ENCODE data around the gene STX4.
A peak's percentile ranks its signal among the peaks of the same experiment; 100 is the strongest.

Gene STX4, protein sequence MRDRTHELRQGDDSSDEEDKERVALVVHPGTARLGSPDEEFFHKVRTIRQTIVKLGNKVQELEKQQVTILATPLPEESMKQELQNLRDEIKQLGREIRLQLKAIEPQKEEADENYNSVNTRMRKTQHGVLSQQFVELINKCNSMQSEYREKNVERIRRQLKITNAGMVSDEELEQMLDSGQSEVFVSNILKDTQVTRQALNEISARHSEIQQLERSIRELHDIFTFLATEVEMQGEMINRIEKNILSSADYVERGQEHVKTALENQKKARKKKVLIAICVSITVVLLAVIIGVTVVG

DNA sequence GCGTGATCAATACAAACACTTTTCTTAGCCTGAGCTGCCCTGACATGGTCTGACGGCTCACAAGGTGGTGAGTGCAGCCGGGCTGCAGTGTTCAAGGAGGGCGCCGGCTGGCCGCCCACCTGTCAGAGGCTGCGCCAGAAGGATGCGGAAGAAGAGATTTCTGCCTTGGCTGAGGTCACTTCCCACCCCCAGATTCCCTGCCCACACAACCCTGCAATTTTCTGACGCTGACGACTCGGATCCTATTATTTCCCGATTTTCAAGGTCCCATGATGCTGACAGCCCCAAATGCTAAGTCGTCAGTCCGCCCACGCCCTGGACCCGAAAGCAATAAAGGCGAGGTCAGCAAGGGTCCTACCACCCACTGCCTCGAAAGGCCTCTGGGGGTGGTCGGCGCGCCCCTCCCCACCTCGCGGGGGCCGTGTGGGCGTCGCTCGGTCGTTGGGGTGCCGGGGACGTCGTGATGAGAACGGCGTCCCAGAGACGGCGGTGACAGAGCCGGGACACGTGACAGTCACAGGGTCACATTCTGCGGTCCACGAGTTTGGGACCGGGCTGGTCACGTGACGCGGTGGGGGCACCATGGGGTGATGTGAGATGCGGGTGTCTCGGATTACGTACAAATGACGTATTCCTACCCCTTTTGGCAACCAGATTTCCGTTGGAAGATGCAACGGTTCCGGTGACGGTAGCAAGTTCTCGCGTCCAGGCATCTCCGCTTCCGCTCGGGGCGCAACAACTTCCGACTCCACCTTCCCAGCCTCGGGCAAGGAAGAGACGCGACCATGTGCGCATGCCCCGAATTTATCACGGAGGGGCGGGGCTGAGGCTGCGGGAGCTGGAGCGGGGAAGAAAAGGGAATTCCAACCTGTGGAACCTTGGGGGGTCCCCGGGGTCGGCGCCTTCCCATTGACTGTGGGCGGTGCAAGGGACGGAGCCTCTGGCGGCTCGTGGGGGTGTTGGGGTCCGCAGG, at the start of gene STX4:
TSS of gene STX4 (plus strand) at position 823 of the 973 bp plus-strand sequence. CDS start 248 bp downstream, outside the sequence.
- DNase-seq: peak; percentile 98

DNA sequence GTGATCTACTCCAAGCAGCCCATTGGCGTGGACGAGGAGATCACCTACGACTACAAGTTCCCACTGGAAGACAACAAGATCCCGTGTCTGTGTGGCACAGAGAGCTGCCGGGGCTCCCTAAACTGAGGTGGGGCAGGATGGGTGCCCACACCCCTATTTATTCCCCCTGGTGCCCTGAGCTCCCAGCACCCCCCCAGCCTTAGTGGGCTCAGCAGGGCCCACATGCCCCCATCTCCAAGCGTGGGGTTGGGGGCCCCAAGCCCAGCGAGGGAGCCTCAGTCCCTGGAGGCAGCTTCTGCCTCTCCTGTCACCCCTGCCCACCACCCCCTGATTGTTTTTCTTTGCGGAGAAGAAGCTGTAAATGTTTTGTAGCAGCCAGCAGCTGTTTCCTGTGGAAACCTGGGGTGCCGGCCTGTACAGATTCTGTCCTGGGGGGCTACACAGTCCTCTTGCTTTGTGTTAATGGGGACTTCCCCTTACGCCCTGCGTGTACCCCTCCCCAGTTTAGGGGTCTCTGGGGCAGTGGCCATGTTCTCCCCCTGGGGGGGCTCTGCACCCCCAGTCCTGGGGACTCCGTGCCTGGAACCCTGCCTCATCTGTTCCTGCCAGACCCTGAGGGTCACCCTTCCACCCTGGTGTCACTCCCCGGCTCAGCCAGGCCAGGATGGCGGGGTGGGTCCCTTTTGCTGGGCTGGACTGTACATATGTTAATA, 49.3 kb upstream of the STX4 start:
- no peak for DNase-seq

DNA sequence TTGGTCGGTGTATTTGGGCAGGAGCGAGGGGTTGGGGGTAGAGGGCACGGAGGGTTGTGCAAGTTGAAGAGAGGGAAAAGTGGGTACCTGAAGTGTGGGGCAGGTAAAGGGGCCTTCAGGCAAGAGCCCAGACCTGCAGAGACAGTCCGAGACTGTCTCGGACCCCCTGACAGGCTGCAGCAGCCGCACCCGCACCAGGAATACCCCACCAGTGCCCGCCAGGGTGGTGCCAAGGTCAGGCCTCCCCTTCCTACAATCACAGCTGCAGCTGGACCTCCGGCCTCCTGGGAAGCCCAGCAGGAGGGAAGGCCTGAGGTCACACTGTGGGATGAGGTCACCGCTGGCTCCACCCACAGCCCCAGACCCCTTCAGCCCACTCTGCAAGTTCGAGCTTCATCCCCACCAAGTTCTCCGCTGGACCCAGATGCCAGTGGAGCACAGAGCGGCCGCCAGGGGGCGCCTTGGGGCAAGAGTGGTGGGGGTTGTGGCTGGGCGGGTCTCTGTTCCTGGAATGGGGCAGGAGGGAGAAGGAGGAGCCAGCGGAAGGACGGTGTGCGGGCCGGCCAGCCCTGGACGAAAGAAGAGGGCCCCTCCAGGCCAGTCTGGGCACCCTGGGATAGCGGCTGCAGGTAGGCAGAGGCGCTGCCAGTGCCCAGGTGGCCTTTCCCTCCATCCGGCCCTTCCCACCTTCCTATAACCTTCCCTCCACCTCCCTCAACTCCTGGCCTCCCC, 48.5 kb upstream of the STX4 start, which contains the start of gene HSD3B7:
TSS of gene HSD3B7 (plus strand) at position 539 of the 732 bp plus-strand sequence. CDS start 452 bp downstream, outside the sequence.
- peak; percentile 91 for DNase-seq

DNA sequence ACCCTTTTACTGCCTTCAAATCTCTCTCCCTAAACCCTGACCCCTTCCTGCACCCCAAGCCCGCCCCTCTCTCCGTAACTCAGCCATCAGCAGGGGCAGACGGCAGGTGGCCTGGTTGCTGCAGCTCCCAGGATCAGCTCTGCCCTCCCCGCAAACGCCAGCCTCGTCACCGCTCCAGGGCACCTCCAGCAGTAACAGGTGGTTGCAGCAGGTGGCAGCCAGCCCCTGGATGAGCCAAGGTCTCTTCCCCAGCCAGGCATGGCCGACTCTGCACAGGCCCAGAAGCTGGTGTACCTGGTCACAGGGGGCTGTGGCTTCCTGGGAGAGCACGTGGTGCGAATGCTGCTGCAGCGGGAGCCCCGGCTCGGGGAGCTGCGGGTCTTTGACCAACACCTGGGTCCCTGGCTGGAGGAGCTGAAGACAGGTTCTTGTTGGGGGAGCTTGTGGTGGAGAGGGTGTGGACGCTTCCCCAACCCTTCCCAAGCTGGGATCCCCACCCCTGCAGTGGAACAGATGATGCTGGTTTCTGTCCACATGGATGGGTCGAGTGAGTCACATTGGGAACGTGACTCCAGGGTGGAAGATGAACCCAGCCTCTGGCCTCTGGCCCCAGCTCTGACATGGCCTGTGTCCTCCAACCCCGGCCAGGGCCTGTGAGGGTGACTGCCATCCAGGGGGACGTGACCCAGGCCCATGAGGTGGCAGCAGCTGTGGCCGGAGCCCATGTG, 47.8 kb upstream of the STX4 start:
- DNase-seq: no peak

DNA sequence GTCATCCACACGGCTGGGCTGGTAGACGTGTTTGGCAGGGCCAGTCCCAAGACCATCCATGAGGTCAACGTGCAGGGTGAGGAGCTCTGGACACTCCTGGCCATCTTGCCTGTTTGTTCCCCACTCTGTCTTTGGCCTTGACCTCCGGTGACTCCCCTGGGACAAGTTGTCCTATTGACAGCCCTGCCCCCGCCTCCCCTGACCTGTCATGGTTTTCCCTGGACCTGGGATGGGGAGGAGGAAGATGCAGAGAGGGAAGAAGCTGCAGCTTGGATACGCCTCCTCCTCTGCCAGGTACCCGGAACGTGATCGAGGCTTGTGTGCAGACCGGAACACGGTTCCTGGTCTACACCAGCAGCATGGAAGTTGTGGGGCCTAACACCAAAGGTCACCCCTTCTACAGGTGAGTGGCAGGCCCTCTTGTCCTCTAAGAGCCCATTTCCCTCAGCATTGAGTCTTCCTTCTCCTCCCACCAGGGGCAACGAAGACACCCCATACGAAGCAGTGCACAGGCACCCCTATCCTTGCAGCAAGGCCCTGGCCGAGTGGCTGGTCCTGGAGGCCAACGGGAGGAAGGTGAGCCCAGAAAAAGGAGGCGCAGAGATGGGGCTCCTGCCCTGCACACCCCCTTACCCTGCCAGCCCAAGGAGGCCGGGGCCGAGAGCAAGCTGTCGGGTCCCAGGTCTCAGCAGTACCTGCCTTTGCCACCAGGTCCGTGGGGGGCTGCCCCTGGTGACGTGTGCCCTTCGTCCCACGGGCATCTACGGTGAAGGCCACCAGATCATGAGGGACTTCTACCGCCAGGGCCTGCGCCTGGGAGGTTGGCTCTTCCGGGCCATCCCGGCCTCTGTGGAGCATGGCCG, 47.0 kb upstream of the STX4 start:
- DNase-seq: no peak

DNA sequence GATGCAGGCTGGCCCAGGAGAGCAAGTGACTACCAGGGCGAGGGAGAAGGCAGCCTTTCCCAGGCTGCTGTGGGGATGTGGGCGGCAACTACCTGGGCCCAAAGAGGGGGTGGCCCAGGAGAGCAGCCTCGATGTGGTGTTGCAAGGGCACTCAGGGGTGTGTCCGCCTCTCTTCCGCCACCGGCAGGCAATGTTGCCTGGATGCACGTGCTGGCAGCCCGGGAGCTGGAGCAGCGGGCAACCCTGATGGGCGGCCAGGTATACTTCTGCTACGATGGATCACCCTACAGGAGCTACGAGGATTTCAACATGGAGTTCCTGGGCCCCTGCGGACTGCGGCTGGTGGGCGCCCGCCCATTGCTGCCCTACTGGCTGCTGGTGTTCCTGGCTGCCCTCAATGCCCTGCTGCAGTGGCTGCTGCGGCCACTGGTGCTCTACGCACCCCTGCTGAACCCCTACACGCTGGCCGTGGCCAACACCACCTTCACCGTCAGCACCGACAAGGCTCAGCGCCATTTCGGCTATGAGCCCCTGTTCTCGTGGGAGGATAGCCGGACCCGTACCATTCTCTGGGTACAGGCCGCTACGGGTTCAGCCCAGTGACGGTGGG, 45.7 kb upstream of the STX4 start:
- no peak for DNase-seq

DNA sequence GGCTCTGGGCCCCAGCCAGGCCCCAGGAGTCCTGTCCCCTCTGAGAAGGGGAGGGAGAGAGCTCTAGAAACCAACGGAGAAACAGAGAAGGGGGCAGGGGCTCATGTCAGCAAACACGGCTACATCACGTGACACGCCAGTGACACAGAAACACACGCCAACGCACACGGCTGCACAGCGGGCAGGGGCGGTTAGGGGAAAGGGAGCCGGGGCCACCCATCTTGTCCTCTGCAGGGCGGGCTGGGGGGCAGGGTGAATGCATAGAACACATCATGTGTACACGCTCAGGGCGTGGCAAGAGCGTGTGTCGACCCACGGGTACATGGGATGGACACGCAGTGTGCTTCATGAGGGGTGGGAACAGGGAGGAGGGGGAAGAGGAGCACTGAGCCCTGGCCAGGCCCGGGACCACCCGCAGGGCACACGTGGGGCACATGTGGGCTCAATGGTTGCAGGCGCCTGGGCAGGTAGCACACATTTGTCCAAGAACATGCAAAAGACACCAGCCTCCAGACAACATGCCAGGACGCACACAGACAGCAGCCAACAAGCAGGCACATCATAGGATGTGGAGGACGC, 43.8 kb upstream of the STX4 start:
- no peak for DNase-seq

DNA sequence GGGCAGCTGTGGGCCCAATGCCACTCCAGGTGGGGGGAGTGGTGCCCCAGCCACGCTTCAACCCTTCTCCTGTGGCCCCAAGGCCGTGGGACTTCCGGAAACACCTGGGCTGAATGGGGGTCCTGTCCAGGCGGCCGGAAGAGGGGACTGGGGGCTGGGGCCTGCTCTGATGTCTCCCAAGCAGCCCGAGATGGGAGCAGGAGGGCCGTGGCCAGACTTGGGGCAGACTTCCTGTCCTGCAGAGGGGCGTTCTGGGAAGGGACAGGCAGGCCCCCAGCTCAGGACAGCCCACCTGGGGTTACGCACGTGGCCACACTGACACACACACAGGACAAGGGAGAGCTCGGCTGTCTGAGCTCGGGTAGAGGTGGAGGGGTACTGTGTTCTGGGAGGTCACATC, 43.3 kb upstream of the STX4 start:
- no peak for DNase-seq

DNA sequence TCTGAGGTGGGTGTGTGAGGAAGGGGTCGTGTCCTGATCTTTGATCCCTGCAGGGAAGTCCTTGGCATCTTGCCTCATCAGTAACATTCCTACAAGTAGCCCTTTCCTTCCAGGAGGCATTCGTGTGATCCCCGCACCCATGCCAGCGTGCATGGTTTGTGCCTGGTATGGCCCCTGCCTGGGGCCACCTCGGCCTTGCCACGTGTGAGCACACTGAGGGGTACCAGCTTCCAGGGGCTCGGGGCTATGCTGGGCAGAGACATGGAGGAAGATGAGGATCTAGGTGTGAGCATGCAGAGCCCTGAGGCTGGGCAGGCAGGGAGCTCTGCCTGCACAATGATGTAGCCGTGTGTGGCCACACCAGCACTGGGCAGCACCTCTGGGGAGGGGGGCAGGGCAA, 42.3 kb upstream of the STX4 start:
- no peak for DNase-seq

DNA sequence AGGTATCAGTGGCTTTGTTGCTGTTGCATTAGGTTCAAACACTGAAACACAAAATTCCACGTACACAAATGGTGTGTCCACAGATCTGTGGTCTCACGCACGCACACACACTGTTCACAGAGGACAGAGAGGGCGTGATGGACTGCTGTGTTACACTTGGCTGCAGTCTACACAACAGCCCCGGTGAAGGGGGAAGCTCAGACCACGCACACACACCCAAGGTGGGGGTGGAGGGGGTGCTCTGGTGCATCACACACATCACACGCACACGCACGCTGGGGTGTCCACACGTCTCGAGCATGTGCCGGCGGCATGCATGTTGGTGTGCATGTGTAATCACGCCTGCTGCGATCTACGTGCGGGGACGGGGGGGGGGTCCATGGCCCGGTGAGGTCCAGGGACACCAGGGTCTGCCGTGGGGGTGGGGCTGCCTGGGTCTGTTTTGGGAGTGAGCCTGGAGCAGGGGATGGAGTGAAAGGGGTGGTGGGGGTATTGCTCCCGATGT, 41.0 kb upstream of the STX4 start:
- DNase-seq: no peak

DNA sequence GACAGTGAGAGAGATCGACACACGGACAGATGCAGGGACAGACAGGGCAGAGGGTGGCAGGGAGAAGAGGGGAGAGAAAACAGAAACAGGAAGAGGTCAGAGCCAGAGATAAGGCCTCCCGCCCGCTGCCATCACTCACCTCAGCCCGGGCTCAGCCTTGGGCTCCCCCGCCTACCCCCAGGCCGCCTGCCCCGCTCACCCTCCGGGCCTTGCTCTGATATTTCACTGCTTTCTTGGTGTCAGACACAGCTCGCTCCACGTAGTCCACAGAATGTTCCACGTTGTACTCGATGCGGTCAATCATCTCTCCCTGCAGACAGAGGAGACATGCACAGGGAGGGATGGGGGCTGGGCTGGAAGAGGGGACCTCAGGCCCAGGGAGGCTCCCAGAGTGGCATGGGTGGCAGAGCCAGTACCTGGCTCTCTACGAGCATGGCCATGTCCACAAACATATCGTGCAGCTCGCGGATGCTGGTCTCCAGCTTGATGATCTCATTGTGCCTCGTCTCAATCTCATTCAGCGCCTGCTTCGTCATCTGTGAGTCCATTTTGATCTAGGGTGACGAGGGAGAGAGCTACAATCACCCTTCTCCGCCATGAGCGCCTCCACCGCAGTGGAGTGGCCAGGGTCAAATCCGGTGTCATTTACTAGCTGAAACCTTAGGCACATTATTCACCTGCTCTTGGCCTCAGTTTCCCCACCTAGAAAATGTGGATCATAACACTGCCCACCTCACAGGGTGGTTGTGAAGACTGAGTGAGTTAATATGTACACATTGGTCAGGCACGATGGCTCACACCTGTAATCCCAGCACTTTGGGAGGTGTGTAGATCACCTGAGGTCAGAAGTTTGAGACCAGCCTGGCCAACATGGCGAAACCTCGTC, 40.2 kb upstream of the STX4 start:
- DNase-seq: no peak

DNA sequence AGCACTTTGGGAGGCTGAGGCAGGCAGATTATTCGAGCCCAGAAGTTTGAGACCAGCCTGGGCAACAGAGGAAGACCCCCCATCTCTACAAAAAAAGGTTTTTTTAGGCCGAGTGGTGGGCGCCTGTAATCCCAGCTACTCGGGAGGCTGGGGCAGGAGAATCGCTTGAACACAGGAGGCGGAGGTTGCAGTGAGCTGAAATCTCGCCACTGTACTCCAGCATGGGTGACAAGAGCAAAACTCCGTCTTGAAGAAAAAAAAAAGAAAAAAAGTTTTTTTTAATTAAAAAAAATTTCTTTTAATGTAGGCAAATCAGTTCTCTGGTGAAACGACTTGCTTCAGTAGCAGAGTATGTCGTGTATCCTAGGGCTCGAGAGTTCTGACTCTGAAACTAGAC, 37.4 kb upstream of the STX4 start:
- no peak for DNase-seq

DNA sequence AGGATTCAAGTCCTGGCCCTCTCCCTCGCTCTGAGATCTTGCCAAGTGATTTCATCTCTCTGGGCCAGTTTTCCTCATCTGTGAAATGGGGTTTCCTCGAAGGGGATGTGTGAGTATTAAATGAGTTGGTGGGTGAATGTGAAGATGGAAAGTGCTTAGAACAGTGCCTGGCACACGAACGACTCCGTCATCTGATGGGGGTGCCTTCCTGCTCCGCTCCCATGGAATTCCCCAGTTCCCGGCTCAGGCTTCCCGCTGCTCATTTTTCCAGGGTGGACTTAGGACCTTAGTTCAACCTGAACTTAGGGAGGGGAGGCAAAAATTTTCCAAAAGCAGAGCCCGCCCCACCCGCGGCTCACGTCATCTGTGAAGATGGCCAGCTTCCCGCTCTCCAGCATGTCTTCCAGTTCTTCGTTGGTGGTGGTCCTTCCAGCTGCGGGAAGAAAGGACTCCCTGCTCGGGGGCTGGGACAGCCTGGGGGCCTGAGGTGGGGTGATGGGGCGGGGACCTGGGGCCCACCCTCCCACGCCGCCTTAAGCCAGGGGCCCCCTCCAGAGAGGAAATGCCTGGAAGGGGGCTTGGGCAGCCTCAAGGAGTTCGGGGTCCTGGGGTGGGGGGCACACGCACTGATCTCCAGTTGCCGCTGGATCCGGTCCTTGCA, 36.9 kb upstream of the STX4 start:
- DNase-seq: no peak

DNA sequence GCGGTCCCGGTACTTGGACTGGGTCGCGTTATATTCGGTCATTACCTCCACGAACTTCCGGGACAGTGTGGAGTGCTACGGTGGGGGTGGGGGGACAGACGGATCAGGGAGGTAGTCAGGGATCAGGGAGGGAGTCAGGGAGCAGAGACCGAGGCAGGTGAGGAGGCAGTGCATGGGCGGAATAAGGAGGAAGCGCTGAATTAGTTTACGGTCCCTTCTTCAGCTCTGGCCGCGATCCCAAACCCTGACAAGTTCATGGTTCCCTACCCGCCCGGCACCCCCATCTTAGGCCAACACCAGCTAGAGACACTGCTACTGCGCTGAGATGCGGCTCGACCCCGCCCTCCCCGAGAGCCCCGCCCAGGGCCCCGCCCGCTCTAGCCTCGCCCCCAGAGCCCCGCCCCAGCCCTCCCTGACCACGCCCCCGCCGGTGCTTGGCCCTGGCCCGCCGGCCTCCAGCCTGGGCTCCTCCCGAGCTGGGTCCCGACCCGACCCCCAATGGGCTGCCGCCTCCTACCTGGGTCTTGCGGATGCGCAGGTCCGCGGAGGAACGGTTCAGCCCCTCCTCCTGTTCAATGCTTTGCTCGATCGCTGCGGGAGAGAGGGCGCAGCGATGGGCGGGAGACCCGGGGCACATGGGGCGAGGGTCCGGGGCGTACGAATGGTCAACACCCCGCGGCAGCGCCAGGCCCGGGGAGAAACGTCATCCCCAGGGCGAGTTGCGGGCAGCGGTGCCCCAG, 36.2 kb upstream of the STX4 start:
- peak; percentile 70 for DNase-seq

DNA sequence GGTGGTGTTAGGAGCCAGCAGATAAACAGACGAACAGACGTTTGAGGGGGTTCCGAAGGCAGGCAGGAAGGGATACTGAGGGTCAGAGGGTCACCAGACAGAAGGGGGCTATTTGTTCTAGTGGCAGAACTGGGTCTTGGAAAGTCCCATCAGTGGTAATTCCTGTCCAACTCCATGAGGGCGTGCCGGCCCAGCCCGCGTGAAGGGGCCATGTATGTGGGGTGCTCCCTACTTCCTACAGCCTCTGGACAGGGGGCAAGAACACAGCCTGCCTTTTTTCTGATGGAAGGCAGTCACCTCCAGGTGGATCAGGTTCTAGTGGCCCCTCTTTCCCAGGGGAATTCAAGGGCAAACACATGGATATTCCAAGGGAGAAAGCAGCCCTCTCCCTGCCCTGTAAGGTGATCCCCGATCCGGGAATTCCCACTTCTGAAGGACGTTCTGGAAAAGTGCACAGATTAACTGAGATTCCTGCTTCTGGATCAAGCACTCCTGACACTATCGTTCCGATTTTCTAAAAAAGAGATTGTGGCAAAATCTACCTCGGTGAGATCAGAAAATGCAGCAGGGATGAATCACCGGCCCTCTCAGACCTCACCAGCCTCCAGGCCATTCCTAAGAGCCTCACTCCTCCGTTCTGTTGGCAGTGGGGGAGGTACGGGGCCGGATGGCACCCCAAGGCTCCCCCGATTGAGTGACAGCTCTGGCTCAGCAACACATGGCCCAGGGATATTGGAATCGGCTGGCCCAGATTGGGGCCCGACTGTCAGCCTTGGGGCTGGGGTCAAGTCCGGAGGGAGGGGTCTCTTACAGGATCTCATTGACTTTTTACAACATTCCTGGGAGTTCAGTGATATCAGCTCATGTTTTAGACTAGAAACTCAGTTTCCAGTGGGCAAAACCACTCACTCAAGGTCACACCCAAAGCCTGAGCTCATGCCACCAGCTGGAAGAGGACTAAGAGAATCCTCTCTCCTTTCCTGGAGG, 35.3 kb upstream of the STX4 start:
- DNase-seq: no peak

Measured in left hindlimb (tissue), 1 donor.